WERI-Rb-1 (cell line): ENCODE results near the gene CCDC102B.

Source experiments
- DNase-seq: peaks from one replicate; pipeline ENCODE4 v3.0.0-alpha.2; 2020
- H3K27ac ChIP-seq: fragments of 250-450 bp; sonication (Bioruptor Pico); 2 replicates; pipeline ENCODE4 v1.5.1; 2020; ENCODE audit warnings: mild to moderate bottlenecking, moderate library complexity
- H3K27me3 ChIP-seq: fragments of 250-450 bp; sonication (Bioruptor Pico); 2 replicates; pipeline ENCODE4 v1.5.1; 2021; ENCODE audit warnings: mild to moderate bottlenecking, low read depth, moderate library complexity; ENCODE audit not compliant: insufficient read depth, severe bottlenecking
- H3K36me3 ChIP-seq: fragments of 250-450 bp; sonication (Bioruptor Pico); 2 replicates; pipeline ENCODE4 v1.5.1; 2020; ENCODE audit warnings: mild to moderate bottlenecking, moderate library complexity
- H3K4me3 ChIP-seq: 2 replicates; pipeline ENCODE4 v1.5.1; 2011; ENCODE audit warnings: low read depth, mild to moderate bottlenecking, control low read depth, low read length
- H3K9me3 ChIP-seq: fragments of 250-450 bp; sonication (Bioruptor Pico); 2 replicates; pipeline ENCODE4 v1.5.1; 2021; ENCODE audit warnings: mild to moderate bottlenecking, moderate library complexity; ENCODE audit not compliant: severe bottlenecking
- CTCF ChIP-seq: IDR thresholded peaks from 2 replicates; pipeline ENCODE4 v1.5.1; 2011; ENCODE audit warnings: low read depth, mild to moderate bottlenecking, control low read depth, inconsistent platforms, low read length

CCDC102B gene

GRCh38 chr18:68842951-68843350 lies 45.1 kb downstream of the CCDC102B start:
- Histone ChIP-seq H3K4me3 (no peak overlapping the region), H3K27me3 (no peaks in the 10 kb centered on the region), H3K36me3 (no peaks in the 10 kb centered on the region), H3K9me3 (no peaks in the 10 kb centered on the region), H3K27ac (no peak overlapping the region)
- DNase-seq, result no peak
- no peak for TF ChIP-seq CTCF

DNA sequence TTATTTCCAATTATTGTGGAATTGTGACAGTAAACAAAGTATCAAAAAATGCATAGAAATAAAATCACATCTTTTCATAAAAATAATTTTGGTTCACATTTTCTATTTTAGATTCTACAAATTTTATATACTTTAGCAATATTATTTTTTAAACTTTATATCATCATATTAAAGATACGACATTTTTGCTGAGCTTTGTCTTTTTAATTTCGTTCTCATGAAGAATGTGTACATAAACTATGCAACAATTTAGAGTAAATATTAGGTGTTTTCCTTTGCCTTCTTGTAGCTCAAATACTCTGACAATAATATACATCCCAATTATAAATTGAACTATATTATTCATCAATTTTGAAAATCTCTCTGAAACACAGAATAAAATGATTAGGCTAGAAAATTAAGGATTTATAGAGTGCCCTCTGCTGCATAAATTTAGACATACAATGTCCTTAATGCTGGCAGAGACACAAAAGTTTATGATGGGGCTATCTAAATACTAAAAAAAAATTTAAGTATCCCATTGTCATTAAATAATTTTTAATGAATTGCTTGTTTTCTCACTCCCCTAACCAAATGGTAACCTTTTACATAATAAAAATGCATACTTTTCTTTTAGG lies 45.7 kb downstream of the CCDC102B start:
- DNase-seq, result no peak
- no peak overlapping the region for H3K4me3 ChIP-seq
- H3K27ac ChIP-seq, result no peak overlapping the region
- H3K36me3 ChIP-seq, result no peaks in the 10 kb centered on the region
- TF ChIP-seq CTCF, result no peak
- no peaks in the 10 kb centered on the region for H3K27me3 ChIP-seq
- H3K9me3 ChIP-seq, result no peaks in the 10 kb centered on the region

DNA sequence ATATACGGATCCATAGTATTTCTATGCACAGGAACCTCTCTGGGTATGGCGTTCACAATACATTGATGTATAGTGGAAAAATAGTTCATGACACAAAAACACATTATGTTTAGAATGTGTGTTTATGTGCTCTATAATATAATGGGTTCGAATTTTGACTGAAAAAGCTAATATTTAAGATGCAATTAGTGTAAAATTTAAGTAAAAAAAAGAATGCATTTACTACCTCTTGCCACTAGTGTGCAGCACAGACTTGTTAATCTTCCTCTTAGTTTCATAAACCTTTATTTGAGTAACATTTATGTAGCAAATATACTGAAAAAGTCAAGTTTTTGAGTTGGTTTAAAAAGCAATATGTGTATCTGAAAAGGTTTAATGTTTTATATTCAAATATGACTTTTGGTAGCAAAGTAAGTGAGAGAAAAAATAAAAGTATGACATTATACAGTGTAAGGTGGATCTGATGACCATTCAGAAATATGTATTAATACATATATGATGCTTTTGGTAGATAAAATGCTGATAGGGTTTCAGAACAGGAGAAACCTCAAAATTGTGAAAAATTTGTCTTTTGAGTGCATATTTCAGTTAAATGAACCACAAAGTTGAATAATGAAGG lies 49.4 kb downstream of the CCDC102B start:
- DNase-seq, result no peak
- Histone ChIP-seq H3K27ac (no peak overlapping the region), H3K9me3 (no peaks in the 10 kb centered on the region), H3K4me3 (no peak overlapping the region), H3K36me3 (no peaks in the 10 kb centered on the region), H3K27me3 (no peaks in the 10 kb centered on the region)
- TF ChIP-seq CTCF, result 0 out of 2 replicates have a peak, but pooled peaks have one; percentile 5

- TF ChIP-seq CTCF, result no peak
- no peak overlapping the region for H3K4me3 ChIP-seq
- DNase-seq, result no peak
- H3K36me3 ChIP-seq, result no peaks in the 10 kb centered on the region
- no peak overlapping the region for H3K27ac ChIP-seq
- H3K9me3 ChIP-seq, result no peaks in the 10 kb centered on the region
- H3K27me3 ChIP-seq, result no peaks in the 10 kb centered on the region
Measured at GRCh38 chr18:68848242-68848641, 50.4 kb downstream of the CCDC102B start.

GRCh38 chr18:68854786-68855391 lies 57.0 kb downstream of the CCDC102B start:
- no peak overlapping the region for H3K27ac ChIP-seq
- H3K4me3 ChIP-seq, result no peak overlapping the region
- H3K9me3 ChIP-seq, result no peaks in the 10 kb centered on the region
- H3K27me3 ChIP-seq, result no peaks in the 10 kb centered on the region
- H3K36me3 ChIP-seq, result no peaks in the 10 kb centered on the region
- DNase-seq, result no peak
- TF ChIP-seq CTCF, result no peak
